ENCODE results near the gene PANK3.

- TF ChIP-seq YY1 (IDR thresholded peaks at IDR 0.05) (no peak), RAD21 (IDR thresholded peaks at IDR 0.05) (no peak), GABPA (IDR thresholded peaks at IDR 0.05 in 1 of 2, conservative IDR thresholded peaks at IDR 0.05 in 1 of 2) (no peak), JUND (IDR thresholded peaks at IDR 0.05) (no peak), CTCF (IDR thresholded peaks at IDR 0.05; ENCODE audit: low read depth, low read length, missing input control) (no peak), REST (IDR thresholded peaks at IDR 0.05) (no peak), SP1 (IDR thresholded peaks at IDR 0.05) (no peak), MAX (IDR thresholded peaks at IDR 0.05) (no peak), FOXA1 (IDR thresholded peaks at IDR 0.05) (no peak), TAF1 (conservative IDR thresholded peaks at IDR 0.05) (no peak)
These were observed 42.0 kb downstream of the PANK3 start for GRCh38 chr5:168537176-168537575.

Measured in liver (tissue), 3 donors.